HepG2 (cell line): Measurements from ENCODE around the gene DENND2D. TPM values are rescaled to one million over a fixed set of nuclear protein-coding genes. Genes with fewer than 3 reads are reported as not detected.

ENCODE experiments used
- DMAP1 ChIP-seq: IDR thresholded peaks from 2 replicates; pipeline ENCODE4 v1.6.1; 2016
- DZIP1 ChIP-seq: sonication (generic); formaldehyde crosslinking; IDR thresholded peaks from 2 replicates; pipeline ENCODE4 v1.5.0; 2020; ENCODE audit warnings: mild to moderate bottlenecking, missing genetic modification reagents
- EED ChIP-seq: sonication (generic); formaldehyde crosslinking; IDR thresholded peaks from 2 replicates; pipeline ENCODE4 v1.5.0; 2020; ENCODE audit warnings: mild to moderate bottlenecking, missing genetic modification reagents
- GLMP ChIP-seq: sonication (generic); formaldehyde crosslinking; IDR thresholded peaks from 2 replicates; pipeline ENCODE4 v1.9.0; 2021; ENCODE audit warnings: missing genetic modification reagents, mild to moderate bottlenecking, borderline replicate concordance
- HNRNPL ChIP-seq: fragments of 200-400 bp; formaldehyde crosslinking; IDR thresholded peaks from 2 replicates; pipeline ENCODE4 v1.6.1; 2017; ENCODE audit warnings: mild to moderate bottlenecking, low read depth, low read length
- KIAA2018 ChIP-seq: sonication (generic); formaldehyde crosslinking; IDR thresholded peaks from 2 replicates; pipeline ENCODE4 v1.5.0; 2020; ENCODE audit warnings: mild to moderate bottlenecking, missing genetic modification reagents, borderline replicate concordance
- KLF15 ChIP-seq: sonication (generic); formaldehyde crosslinking; IDR thresholded peaks from 2 replicates; pipeline ENCODE4 v1.8.1; 2023; ENCODE audit warnings: borderline replicate concordance, mild to moderate bottlenecking, inconsistent platforms, missing genetic modification reagents, mixed read lengths
- NFATC3 ChIP-seq: sonication (generic); formaldehyde crosslinking; IDR thresholded peaks from 2 replicates; pipeline ENCODE4 v1.5.1; 2020; ENCODE audit warnings: mild to moderate bottlenecking, missing genetic modification reagents
- NFKB2 ChIP-seq: sonication (generic); formaldehyde crosslinking; IDR thresholded peaks from 2 replicates; pipeline ENCODE4 v1.4.0; 2020; ENCODE audit warnings: missing genetic modification reagents, borderline replicate concordance
- NFKBIZ ChIP-seq: IDR thresholded peaks from 2 replicates; pipeline ENCODE4 v1.6.1; 2018; ENCODE audit warnings: missing genetic modification reagents, missing compliant biosample characterization
- ZNF263 ChIP-seq: sonication (generic); formaldehyde crosslinking; IDR thresholded peaks from 2 replicates; pipeline ENCODE4 v1.4.0; 2020; ENCODE audit warnings: missing genetic modification reagents
- ZNF3 ChIP-seq: IDR thresholded peaks from 2 replicates; pipeline ENCODE4 v1.7.0; 2017; ENCODE audit warnings: inconsistent platforms
- ZNF678 ChIP-seq: sonication (generic); formaldehyde crosslinking; IDR thresholded peaks from 2 replicates; pipeline ENCODE4 v1.4.0; 2020; ENCODE audit warnings: mild to moderate bottlenecking, missing genetic modification reagents
- ZSCAN25 ChIP-seq: sonication (generic); formaldehyde crosslinking; IDR thresholded peaks from 2 replicates; pipeline ENCODE4 v1.8.0; 2022; ENCODE audit warnings: mild to moderate bottlenecking, missing genetic modification reagents
- polyA plus RNA-seq, 8 experiments: library from polyadenylated mRNA; depleted of rRNA in 3 of 8; stranded (reverse) in 7 of 8; unstranded in 1 of 8; fragments of >200 nt; fragmentation: Illumina TruSeq in 4 of 8; extraction: Trizol in 4 of 8; gene quantifications; 2 replicates each; pipeline versions ENCODE4 v1.2.1 to v1.2.3, GENCODE V29; 2011 to 2016; ENCODE audit warnings: low read depth in 4 of 8, missing spikeins in 1 of 8, mixed read lengths in 1 of 8; ENCODE audit not compliant: insufficient read depth in 1 of 8
- total RNA-seq, 5 experiments: library from RNA; depleted of rRNA; stranded (reverse); fragments of >200 nt; fragmentation: Illumina TruSeq; extraction: Trizol; gene quantifications; 2 replicates each; pipeline ENCODE4 v1.2.3, GENCODE V29; 2016; ENCODE audit warnings: low read depth in 1 of 5

Gene DENND2D
- total and polyA plus RNA-seq, 2 of the 13 experiments (the other 11 are each of a cell fraction or from before 2014, with no cell fraction given), result 0.04 TPM; not detected in 1

GRCh38 chr1:111195002-111195684 lies 5.3 kb downstream of the DENND2D start (continued):
- TF ChIP-seq KIAA2018 (CRISPR knock-in tag), result no peak
- no peak for TF ChIP-seq ZNF3 (CRISPR knock-in tag)
- no peak for TF ChIP-seq ZSCAN25 (CRISPR knock-in tag)
- TF ChIP-seq EED (CRISPR knock-in tag), result no peak
- no peak for TF ChIP-seq GLMP (CRISPR knock-in tag)
- no peak for TF ChIP-seq NFKBIZ
- TF ChIP-seq DZIP1 (CRISPR knock-in tag), result no peak
- TF ChIP-seq NFKB2 (CRISPR knock-in tag), result no peak
- TF ChIP-seq HNRNPL, result no peak
- no peak for TF ChIP-seq NFATC3 (CRISPR knock-in tag)
- no peak for TF ChIP-seq KLF15 (CRISPR knock-in tag)
- no peak for TF ChIP-seq ZNF678 (CRISPR knock-in tag)
- TF ChIP-seq DMAP1 (CRISPR knock-in tag), result no peak
- TF ChIP-seq ZNF263 (CRISPR knock-in tag), result no peak
